Measurements from ENCODE around the gene MAP1LC3B. TPM values are rescaled to one million over a fixed set of nuclear protein-coding genes. Genes with fewer than 3 reads are reported as not detected.

MAP1LC3B gene
- total RNA-seq: 30.8 and 43.5 TPM in 2 replicates

GRCh38 chr16:87391950-87392820, at the start of gene MAP1LC3B:
Gene MAP1LC3B (plus strand): TSS chr16:87392336. CDS start chr16:87392428, 92 bp downstream.

GRCh38 chr16:87383505-87384161, 8.5 kb upstream of the MAP1LC3B start, which contains the start of gene FBXO31:
Gene FBXO31 (minus strand): TSS chr16:87383776. CDS start chr16:87383744, 32 bp downstream.

Other genes starting within 250 kb of the MAP1LC3B start
- 1.7 and 1.9 TPM in 2 replicates for gene C16orf95, start 74.9 kb upstream of the MAP1LC3B start, total RNA-seq
- 25.6 and 33.3 TPM in 2 replicates for gene FBXO31, start 8.6 kb upstream of the MAP1LC3B start, total RNA-seq
- gene ZCCHC14, start 100.7 kb downstream of the MAP1LC3B start, total RNA-seq: 4.8 and 5.1 TPM in 2 replicates
- not detected in 2 replicates for gene JPH3, start 210.2 kb downstream of the MAP1LC3B start, total RNA-seq